Dedifferentiated amniotic fluid mesenchymal stem cell (primary cell): Measurements from ENCODE around the gene CCNI.
"Not testable (repeated sequence)": the region's sequence is repeated elsewhere in the genome, so short reads cannot be mapped to it uniquely, and the experiment has no call there.

Experiments used
- DNase-seq: peaks from one replicate; pipeline ENCODE4 v3.0.0-alpha.2; 2016; ENCODE audit errors: extremely low spot score

Gene CCNI

GRCh38 chr4:77082886-77083608, 7.3 kb upstream of the CCNI start:
- DNase-seq, result no peak

- not testable (repeated sequence) for DNase-seq
Observed at GRCh38 chr4:77080806-77081205, 5.0 kb upstream of the CCNI start.

- no peak for DNase-seq
Observed at GRCh38 chr4:77079281-77079680, 3.5 kb upstream of the CCNI start.

GRCh38 chr4:77078401-77078800, 2.6 kb upstream of the CCNI start:
- DNase-seq, result no peak

- no peak for DNase-seq
Observed at GRCh38 chr4:77076889-77077635, 1.3 kb upstream of the CCNI start.

- DNase-seq, result no peak
Observed at GRCh38 chr4:77074981-77075855, 571 bp downstream of the CCNI start.

GRCh38 chr4:77074381-77074831, 1.4 kb downstream of the CCNI start:
- DNase-seq, result peak; percentile 19

- no peak for DNase-seq
Observed at GRCh38 chr4:77073981-77074380, 1.8 kb downstream of the CCNI start.

GRCh38 chr4:77073106-77073809, 2.5 kb downstream of the CCNI start:
- peak; percentile 34 for DNase-seq

- DNase-seq, result no peak
Observed at GRCh38 chr4:77072195-77072753, 3.5 kb downstream of the CCNI start.

GRCh38 chr4:77069514-77069913, 6.3 kb downstream of the CCNI start:
- DNase-seq, result not testable (repeated sequence)

GRCh38 chr4:77065382-77065781, 10.4 kb downstream of the CCNI start:
- no peak for DNase-seq

- DNase-seq, result no peak
Observed at GRCh38 chr4:77062856-77063255, 12.9 kb downstream of the CCNI start.

- no peak for DNase-seq
Observed at GRCh38 chr4:77052352-77052751, 23.4 kb downstream of the CCNI start.

GRCh38 chr4:77050962-77051361, 24.8 kb downstream of the CCNI start:
- DNase-seq, result no peak

- no peak for DNase-seq
Observed at GRCh38 chr4:77047037-77047436, 28.8 kb downstream of the CCNI start.

GRCh38 chr4:77045490-77045889, 30.3 kb downstream of the CCNI start:
- no peak for DNase-seq

- DNase-seq, result peak; percentile 43
Observed at GRCh38 chr4:77044461-77045150, 31.2 kb downstream of the CCNI start.

- DNase-seq, result peak; percentile 36
Observed at GRCh38 chr4:77043507-77044136, 32.2 kb downstream of the CCNI start.
